Loucy (cell line): ENCODE measurements around the gene JARID2.

Experiments
- H2AFZ ChIP-seq: fragments of 200-600 bp; sonication (generic); 2 replicates; pipeline ENCODE4 v1.6.0; 2016; ENCODE audit warnings: antibody characterized with exemption, mild to moderate bottlenecking, low read length, moderate library complexity
- H3F3A ChIP-seq: fragments of 200-600 bp; 2 replicates; pipeline ENCODE4 v1.6.0; 2016; ENCODE audit warnings: antibody characterized with exemption, low read depth, mild to moderate bottlenecking
- H3K27me3 ChIP-seq: fragments of 200-600 bp; sonication (generic); 2 replicates; pipeline ENCODE4 v1.6.1; 2014; ENCODE audit warnings: low read length, mild to moderate bottlenecking; ENCODE audit not compliant: insufficient read depth, poor library complexity, severe bottlenecking
- H3K36me3 ChIP-seq: fragments of 200-600 bp; sonication (generic); 2 replicates; pipeline ENCODE4 v1.6.1; 2016; ENCODE audit warnings: low read length; ENCODE audit not compliant: insufficient read depth
- H3K4me1 ChIP-seq: fragments of 200-600 bp; sonication (generic); 2 replicates; pipeline ENCODE4 v1.5.1; 2014; ENCODE audit warnings: low read length, mild to moderate bottlenecking; ENCODE audit not compliant: insufficient read depth, poor library complexity, severe bottlenecking
- H3K4me2 ChIP-seq: fragments of 200-600 bp; sonication (generic); 2 replicates; pipeline ENCODE4 v1.6.0; 2014; ENCODE audit warnings: antibody characterized with exemption, low read length, low read depth, mild to moderate bottlenecking; ENCODE audit not compliant: poor library complexity, severe bottlenecking
- H3K4me3 ChIP-seq: fragments of 200-600 bp; sonication (generic); 2 replicates; pipeline ENCODE4 v1.5.1; 2014; ENCODE audit warnings: low read length, mild to moderate bottlenecking, mixed read lengths; ENCODE audit not compliant: poor library complexity, severe bottlenecking
- H3K79me2 ChIP-seq: fragments of 200-600 bp; sonication (generic); 2 replicates; pipeline ENCODE4 v1.6.1; 2014; ENCODE audit warnings: low read length; ENCODE audit not compliant: insufficient read depth
- H3K9ac ChIP-seq: fragments of 200-600 bp; sonication (generic); 2 replicates; pipeline ENCODE4 v1.6.0; 2014; ENCODE audit warnings: mild to moderate bottlenecking, low read depth, low read length, moderate library complexity; ENCODE audit not compliant: poor library complexity, severe bottlenecking
- H3K9me2 ChIP-seq: fragments of 200-600 bp; sonication (generic); replicated peaks from 2 replicates; pipeline ENCODE4 v1.6.1; 2016; ENCODE audit warnings: low read depth, low read length, mixed read lengths
- H3K9me3 ChIP-seq: fragments of 200-600 bp; sonication (generic); 2 replicates; pipeline ENCODE4 v1.6.1; 2014; ENCODE audit warnings: mild to moderate bottlenecking, antibody characterized with exemption, low read length, low read depth; ENCODE audit not compliant: insufficient read depth
- H4K20me1 ChIP-seq: fragments of 200-600 bp; sonication (generic); 2 replicates; pipeline ENCODE4 v1.6.0; 2014; ENCODE audit warnings: antibody characterized with exemption, low read length, mild to moderate bottlenecking; ENCODE audit not compliant: insufficient read depth, poor library complexity, severe bottlenecking
- CTCF ChIP-seq: fragments of 200-600 bp; sonication (generic); conservative IDR thresholded peaks from 2 replicates; pipeline ENCODE4 v1.5.1; 2014; ENCODE audit warnings: mild to moderate bottlenecking, antibody characterized with exemption, low read length
- EZH2phosphoT487 ChIP-seq: fragments of 200-600 bp; IDR thresholded peaks from 2 replicates; pipeline ENCODE4 v1.6.1; 2018; ENCODE audit warnings: antibody characterized with exemption, mild to moderate bottlenecking, moderate library complexity, borderline replicate concordance

The JARID2 gene

GRCh38 chr6:15444081-15444731 lies 198.3 kb downstream of the JARID2 start:
- Histone ChIP-seq H3K9me2 (no peaks in the 10 kb centered on the region), H3K9me3 (no peaks in the 10 kb centered on the region), H3K4me3 (no peak overlapping the region), H4K20me1 (peaks cover 99% of the 10 kb centered on the region), H3F3A (0 out of 2 replicates have a peak, but pooled peaks cover 4% of the 10 kb centered on the region), H2AFZ (no peak overlapping the region), H3K4me1 (peaks cover 52% of the 10 kb centered on the region), H3K79me2 (peaks cover 100% of the 10 kb centered on the region), H3K4me2 (no peak overlapping the region), H3K27me3 (no peaks in the 10 kb centered on the region), H3K36me3 (peaks cover 29% of the 10 kb centered on the region), H3K9ac (no peak overlapping the region)
- no peak for TF ChIP-seq EZH2phosphoT487
- no peak for TF ChIP-seq CTCF

- H3K79me2 ChIP-seq: peaks cover 100% of the 10 kb centered on the region
- H3K9ac ChIP-seq: no peak overlapping the region
- H3K4me1 ChIP-seq: peaks cover 50% of the 10 kb centered on the region
- H3K27me3 ChIP-seq: no peaks in the 10 kb centered on the region
- H3K4me2 ChIP-seq: no peak overlapping the region
- H3K4me3 ChIP-seq: no peak overlapping the region
- H3K9me2 ChIP-seq: no peaks in the 10 kb centered on the region
- H3F3A ChIP-seq: no peaks in the 10 kb centered on the region
- H4K20me1 ChIP-seq: peaks cover 99% of the 10 kb centered on the region
- no peaks in the 10 kb centered on the region for H3K9me3 ChIP-seq
- H2AFZ ChIP-seq: no peak overlapping the region
- TF ChIP-seq CTCF (peak; percentile 70), EZH2phosphoT487 (no peak)
- H3K36me3 ChIP-seq: peaks cover 29% of the 10 kb centered on the region
Observed at GRCh38 chr6:15444881-15445280, 199.0 kb downstream of the JARID2 start.

- Histone ChIP-seq H3K9me2 (no peaks in the 10 kb centered on the region), H3K4me3 (no peak overlapping the region), H3K4me2 (peak overlapping the region; percentile 36), H3K9me3 (no peaks in the 10 kb centered on the region), H3K79me2 (peaks cover 100% of the 10 kb centered on the region), H3K4me1 (peaks cover 52% of the 10 kb centered on the region), H3K9ac (no peak overlapping the region), H3F3A (peaks cover 6% of the 10 kb centered on the region; the same call in 1 of the 2 replicates), H3K36me3 (peaks cover 51% of the 10 kb centered on the region), H4K20me1 (peaks cover 96% of the 10 kb centered on the region), H3K27me3 (no peaks in the 10 kb centered on the region), H2AFZ (no peak overlapping the region)
- TF ChIP-seq CTCF (no peak), EZH2phosphoT487 (no peak)
Observed at GRCh38 chr6:15447546-15448267, 201.8 kb downstream of the JARID2 start.
